Right cardiac atrium (tissue), 5 donors: ENCODE data around the gene AKNA. TPM values are rescaled to one million over a fixed set of nuclear protein-coding genes. Genes with fewer than 3 reads are reported as not detected.
A peak's percentile ranks its signal among the peaks of the same experiment; 100 is the strongest.

ENCODE experiments used
- ATAC-seq, 2 donors: fragments of 200-7000 bp; cut with Tn5 transposase; one replicate each; pipeline versions ENCODE4 v1.8.0 to v1.9.1; 2020; ENCODE audit warnings: moderate library complexity in 2 of 2, mild to moderate bottlenecking in 1 of 2
- DNase-seq, 3 donors: peaks; one replicate each; pipeline ENCODE4 v3.0.0-alpha.2; 2020
- H3K27ac ChIP-seq: one replicate; pipeline ENCODE4 v1.5.1; 2013; ENCODE audit warnings: mild to moderate bottlenecking, low read length, control low read depth, moderate library complexity
- H3K27me3 ChIP-seq: one replicate; pipeline ENCODE4 v1.6.1; 2013; ENCODE audit not compliant: control insufficient read depth, insufficient read depth
- H3K4me1 ChIP-seq: one replicate; pipeline ENCODE4 v1.6.1; 2013; ENCODE audit warnings: low read length; ENCODE audit not compliant: control insufficient read depth, insufficient read depth
- H3K4me3 ChIP-seq: one replicate; pipeline ENCODE4 v1.5.1; 2013; ENCODE audit warnings: low read length, control low read depth
- H3K9me3 ChIP-seq: one replicate; pipeline ENCODE4 v1.6.1; 2013; ENCODE audit warnings: low read length; ENCODE audit not compliant: control insufficient read depth
- WGBS: extraction: QIAGEN DNeasy Blood & Tissue Kit; methylation state at CpG from one replicate; pipeline ENCODE4 v1.1.7; 2013; 5-methylcytosine and 5-hydroxymethylcytosine counted together
- intact Hi-C, 4 donors: fragments of 100-400 bp; cut with DNase I; formaldehyde crosslinking; loops; one replicate each; pipeline versions ENCODE4 v1.11.0 to v1.14.0; 2022 to 2023
- polyA plus RNA-seq: library from polyadenylated mRNA; stranded (reverse); fragments of 200-250 nt; gene quantifications from one replicate; pipeline ENCODE4 v1.2.3, GENCODE V29; 2013
- total RNA-seq, 4 donors: library from RNA; stranded (reverse); fragmentation: NEBNext Ultra II Directional; extraction: Animal tissue kit (Norgen Biotek cat#: 25700); gene quantifications; one replicate each; pipeline ENCODE4 v1.2.1, GENCODE V29; 2021
- donor health status: healthy with polysubstance abuse.
- donor health status: DM: no; HTN: yes; CAD: no.
- donor health status: DM: no; HTN: no; CAD: no.
- donor health status: DM: no; HTN: yes; CAD: no; lungs with severe emphysema.
- donor health status: DM: yes; HTN: yes; CAD: no.

The AKNA gene
- total and polyA plus RNA-seq, 5 donors = 8.4 to 10.3 (median 8.9) TPM

DNA sequence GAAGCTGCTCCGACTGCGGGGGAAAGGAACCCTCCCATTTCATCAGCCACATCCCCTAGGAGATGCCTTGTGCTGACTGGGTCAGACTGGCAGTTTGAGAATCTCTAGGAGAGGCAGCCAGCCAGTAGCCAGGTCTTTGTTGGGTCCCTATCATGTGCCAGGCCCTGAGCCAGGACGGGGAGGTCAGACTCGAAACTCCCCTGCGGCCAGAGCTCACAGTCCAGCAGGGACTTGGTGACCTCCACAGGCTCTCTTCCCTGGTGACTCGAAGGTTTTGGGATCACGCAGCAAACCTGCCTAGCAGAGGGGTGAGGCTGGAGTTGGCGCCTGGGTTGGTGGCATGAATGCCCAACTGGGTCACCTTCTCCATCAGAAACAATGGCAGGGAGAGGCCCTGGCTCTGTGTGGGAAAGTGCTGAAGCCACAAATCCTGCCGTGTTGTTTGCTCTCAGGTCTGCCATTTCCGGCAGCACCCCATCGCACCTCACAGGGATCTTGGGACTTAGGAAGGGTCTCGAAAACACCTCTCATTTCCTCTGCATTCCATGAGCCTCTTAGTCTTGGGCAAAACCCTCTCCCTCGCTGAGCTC, 79.3 kb downstream of the AKNA start:
- Histone ChIP-seq H3K4me1 (peaks cover 2% of the 10 kb centered on the region), H3K9me3 (no peaks in the 10 kb centered on the region), H3K4me3 (no peak overlapping the region), H3K27me3 (no peaks in the 10 kb centered on the region), H3K27ac (no peak overlapping the region)
- ATAC-seq (no peak), DNase-seq (no peak)
- intact Hi-C loops = no loop called here
- 94% methylated on average over 13 of the region's 13 CpGs for WGBS

DNA sequence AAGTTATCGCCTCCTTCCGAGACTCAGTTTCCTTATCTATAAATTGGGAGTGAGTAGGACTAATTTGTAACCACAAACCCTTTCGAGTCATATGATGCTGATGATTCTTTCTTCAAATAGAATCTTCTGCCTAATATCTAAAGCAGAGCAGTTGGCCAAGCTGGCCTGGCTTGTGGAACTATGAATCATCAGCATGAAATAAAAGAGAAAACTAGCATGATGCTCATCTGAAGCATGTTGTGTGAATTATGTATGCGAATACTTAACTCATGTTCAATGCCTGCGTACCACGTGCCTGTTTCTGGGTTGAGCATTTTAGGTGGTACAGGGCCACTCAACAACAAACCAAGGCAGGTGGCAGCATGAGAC, 79.9 kb downstream of the AKNA start:
- peaks cover 2% of the 10 kb centered on the region for H3K4me1 ChIP-seq
- DNase-seq (no peak), ATAC-seq (no peak)
- H3K27ac ChIP-seq = no peak overlapping the region
- intact Hi-C loops = no loop called here
- no peaks in the 10 kb centered on the region for H3K27me3 ChIP-seq
- no peak overlapping the region for H3K4me3 ChIP-seq
- no peaks in the 10 kb centered on the region for H3K9me3 ChIP-seq
- 91% methylated on average over 6 of the region's 6 CpGs for WGBS

DNA sequence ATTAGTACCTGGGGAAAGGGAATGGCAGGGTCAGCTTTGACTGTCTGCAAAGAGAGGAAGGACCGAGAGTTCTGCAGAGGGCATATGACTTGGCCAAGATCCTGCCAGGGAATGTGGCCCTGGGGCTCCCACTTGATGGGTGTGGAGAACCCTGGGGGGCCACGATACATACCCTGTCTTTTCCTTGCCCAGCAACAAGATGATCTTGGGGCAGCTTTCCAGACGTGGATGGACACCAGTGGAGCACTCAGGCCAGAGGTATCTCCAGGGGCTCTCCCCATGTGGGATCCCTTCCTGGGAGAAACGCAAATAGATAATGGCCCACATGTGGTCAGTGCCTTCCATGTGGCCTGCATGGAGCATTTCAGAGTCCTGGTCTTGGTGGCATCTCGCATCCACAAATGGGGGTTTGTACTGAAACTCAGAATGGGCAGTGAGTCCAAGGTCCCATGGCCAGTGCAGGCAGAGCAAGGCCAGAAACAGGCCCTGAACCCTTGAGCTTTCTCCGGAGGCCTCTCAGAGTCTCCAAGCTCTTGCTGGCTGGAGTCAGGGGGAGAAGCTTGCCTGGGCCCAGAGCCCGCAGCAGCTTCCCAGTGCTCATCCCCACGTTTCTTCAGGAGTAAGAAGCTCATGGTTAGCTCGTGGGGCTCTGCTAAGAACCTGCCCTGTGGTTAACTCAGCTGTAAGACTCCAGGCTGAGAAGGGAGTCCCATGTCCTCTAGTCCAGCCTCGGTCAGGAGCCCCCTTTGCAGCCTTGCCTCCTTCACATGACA, 83.2 kb downstream of the AKNA start:
- DNase-seq = peak in 1 of 3 donors; percentile 11
- H3K27me3 ChIP-seq = no peaks in the 10 kb centered on the region
- ATAC-seq = no peak
- no peak overlapping the region for H3K4me3 ChIP-seq
- 92% methylated on average over 10 of the region's 10 CpGs for WGBS
- H3K4me1 ChIP-seq = peaks cover 2% of the 10 kb centered on the region
- H3K9me3 ChIP-seq = no peaks in the 10 kb centered on the region
- intact Hi-C loops = no loop called here
- no peak overlapping the region for H3K27ac ChIP-seq

DNA sequence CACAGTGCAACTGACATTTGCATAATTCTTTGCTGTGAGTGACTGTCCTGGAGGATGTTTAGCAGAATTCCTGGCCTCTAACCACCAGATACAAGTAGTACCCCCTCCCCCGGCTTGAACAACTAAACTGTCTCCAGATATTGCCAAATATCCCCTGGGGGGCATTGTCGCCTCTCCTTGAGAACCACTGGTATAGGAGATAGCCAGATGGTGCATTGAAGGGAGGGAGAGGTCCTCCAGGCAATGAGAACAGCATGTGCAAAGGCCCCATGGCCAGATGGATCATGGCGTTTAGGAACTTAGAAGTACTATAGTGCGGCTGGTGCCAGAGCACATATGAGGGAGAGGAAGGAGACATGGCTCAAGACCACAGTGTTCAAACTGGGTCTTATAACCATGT, 83.8 kb downstream of the AKNA start:
- H3K9me3 ChIP-seq = no peaks in the 10 kb centered on the region
- H3K4me1 ChIP-seq = peaks cover 2% of the 10 kb centered on the region
- DNase-seq = no peak
- no peak for ATAC-seq
- WGBS = 92% methylated on average over 4 of the region's 4 CpGs
- H3K27ac ChIP-seq = no peak overlapping the region
- H3K27me3 ChIP-seq = no peaks in the 10 kb centered on the region
- H3K4me3 ChIP-seq = no peak overlapping the region
- intact Hi-C loops = no loop called here

DNA sequence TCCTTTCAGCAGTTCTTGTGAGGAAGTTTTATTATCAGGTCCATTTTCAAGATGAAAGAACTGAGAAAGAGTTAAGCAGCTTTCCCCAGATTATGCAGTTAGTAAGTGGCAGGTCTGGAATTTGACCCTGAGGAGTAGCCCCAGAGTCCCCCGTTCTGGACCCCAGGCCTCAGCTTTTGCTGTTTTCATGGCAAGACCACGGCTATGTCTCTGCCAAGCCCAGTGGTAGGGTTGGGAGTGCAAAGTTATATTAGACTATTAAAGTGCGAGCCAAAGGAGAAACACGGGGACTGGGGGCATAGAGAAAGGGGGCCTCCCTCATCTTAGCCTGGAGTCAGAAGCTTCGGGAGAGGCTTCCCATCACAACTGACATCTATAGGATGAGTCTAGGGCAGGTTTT, 84.2 kb downstream of the AKNA start:
- intact Hi-C loops = no loop called here
- Histone ChIP-seq H3K27ac (no peak overlapping the region), H3K4me3 (no peak overlapping the region), H3K27me3 (no peaks in the 10 kb centered on the region), H3K4me1 (peaks cover 2% of the 10 kb centered on the region), H3K9me3 (no peaks in the 10 kb centered on the region)
- peak in 1 of 3 donors; percentile 2 for DNase-seq
- no peak for ATAC-seq
- WGBS = 82% methylated on average over 5 of the region's 5 CpGs

DNA sequence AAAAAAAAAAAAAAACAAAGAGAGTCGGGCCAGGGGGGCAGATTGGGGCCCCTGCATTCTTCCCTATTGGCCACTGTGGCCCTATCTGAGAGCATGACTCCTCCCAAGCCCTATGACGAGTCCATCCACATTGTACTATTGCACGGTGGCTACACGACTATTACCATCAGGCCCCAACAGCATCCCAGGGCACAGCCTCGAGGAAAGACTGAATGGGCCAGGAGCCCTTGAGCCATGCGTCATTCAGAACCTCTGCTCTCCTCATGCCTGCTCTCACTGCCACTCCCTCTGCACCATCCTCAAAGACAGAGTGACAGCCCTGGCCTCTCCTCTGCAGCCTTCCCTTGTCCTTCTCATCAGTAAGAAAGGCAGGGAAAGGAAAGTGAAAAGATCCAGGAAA, 85.1 kb downstream of the AKNA start:
- ATAC-seq (no peak), DNase-seq (no peak)
- Histone ChIP-seq H3K9me3 (no peaks in the 10 kb centered on the region), H3K27ac (no peak overlapping the region), H3K27me3 (no peaks in the 10 kb centered on the region), H3K4me1 (peaks cover 2% of the 10 kb centered on the region), H3K4me3 (no peak overlapping the region)
- intact Hi-C loops = no loop called here
- 61% methylated on average over 6 of the region's 6 CpGs for WGBS

DNA sequence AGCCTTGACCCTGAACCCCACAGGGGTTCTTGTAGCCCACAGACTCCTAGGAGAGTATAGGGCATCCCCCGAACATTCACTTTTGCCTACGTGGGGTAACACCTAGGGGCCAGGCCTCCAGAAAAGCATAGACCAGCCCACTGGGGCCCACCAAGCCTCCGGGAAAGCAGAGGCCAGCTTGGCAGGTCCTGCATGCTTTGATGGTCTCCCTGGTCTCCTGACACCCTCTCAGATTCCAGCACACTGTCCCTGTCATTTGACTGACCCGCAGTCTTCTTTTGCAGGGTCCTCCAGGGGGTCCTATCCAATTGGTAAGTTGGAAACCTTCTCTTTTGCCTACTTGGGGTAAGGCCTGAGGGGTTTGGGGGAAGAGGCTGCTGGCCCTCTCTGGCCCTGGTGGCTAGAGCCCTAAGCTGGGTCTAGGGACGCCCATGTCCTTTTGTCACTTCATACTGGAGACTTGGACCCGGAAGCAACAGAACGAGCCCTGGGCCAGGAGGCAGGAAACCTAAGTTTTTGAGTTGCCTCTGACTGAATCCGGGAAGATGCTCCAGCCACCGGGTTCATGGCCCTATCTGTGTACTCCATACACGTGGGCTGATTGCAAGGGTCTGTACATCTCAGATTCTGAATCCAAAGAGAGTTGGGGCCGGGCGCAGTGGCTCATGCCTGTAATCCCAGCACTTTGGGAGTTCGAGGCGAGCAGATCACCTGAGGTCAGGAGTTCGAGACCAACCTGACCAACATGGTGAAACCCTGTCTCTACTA, 85.8 kb downstream of the AKNA start:
- no peaks in the 10 kb centered on the region for H3K9me3 ChIP-seq
- 84% methylated on average over 15 of the region's 15 CpGs for WGBS
- H3K4me1 ChIP-seq = peaks cover 2% of the 10 kb centered on the region
- H3K27ac ChIP-seq = no peak overlapping the region
- intact Hi-C loops = no loop called here
- ATAC-seq (no peak), DNase-seq (no peak)
- no peaks in the 10 kb centered on the region for H3K27me3 ChIP-seq
- no peak overlapping the region for H3K4me3 ChIP-seq

DNA sequence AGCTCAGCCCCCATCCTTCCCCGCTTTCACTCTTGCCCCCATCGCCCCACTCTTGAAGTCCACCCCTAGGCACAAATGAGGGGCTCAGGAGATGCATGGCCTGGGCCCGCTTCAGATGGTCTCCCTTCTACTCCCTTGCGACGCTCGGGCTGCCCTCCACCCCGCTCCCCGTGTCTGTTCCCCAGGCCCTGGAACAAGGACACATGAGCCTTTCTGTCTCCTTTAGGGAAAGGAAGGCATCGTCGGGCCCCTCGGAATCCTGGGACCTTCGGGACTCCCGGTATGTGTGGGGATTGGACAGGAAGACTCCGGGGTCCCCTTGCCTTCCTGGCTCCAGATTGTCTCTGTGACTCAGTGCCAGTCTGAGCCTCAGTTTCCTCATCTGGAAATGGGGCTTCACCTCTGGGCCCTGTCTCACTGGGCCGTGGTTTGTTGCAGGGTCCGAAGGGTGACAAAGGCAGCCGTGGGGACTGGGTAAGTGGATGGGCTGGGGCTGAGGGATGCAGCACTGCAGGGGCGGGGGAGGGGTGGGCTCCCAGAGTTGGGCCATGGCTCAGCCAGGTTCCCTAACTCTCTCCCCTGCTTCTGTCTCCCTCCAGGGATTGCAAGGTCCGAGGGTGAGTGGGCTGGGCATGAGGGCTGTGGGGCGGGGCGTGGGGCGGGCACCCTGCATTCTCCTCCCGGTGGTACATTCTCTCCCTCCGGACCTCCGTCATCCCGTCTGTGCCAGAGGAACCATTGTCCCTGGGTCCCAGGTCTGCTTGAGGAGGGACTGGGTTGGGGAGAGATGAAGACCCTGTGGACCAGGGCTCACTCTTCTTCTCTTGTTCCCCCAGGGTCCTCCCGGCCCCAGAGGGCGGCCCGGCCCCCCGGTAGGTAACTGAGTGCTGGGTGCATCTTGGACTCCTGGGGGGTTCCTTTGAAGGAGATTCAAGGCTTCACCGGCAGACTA, 86.7 kb downstream of the AKNA start:
- H3K9me3 ChIP-seq = no peaks in the 10 kb centered on the region
- intact Hi-C loops = no loop called here
- H3K27ac ChIP-seq = no peak overlapping the region
- H3K4me1 ChIP-seq = peaks cover 2% of the 10 kb centered on the region
- H3K27me3 ChIP-seq = no peaks in the 10 kb centered on the region
- 92% methylated on average over 31 of the region's 31 CpGs for WGBS
- H3K4me3 ChIP-seq = no peak overlapping the region
- ATAC-seq (no peak), DNase-seq (peak in 1 of 3 donors; percentile 4)

DNA sequence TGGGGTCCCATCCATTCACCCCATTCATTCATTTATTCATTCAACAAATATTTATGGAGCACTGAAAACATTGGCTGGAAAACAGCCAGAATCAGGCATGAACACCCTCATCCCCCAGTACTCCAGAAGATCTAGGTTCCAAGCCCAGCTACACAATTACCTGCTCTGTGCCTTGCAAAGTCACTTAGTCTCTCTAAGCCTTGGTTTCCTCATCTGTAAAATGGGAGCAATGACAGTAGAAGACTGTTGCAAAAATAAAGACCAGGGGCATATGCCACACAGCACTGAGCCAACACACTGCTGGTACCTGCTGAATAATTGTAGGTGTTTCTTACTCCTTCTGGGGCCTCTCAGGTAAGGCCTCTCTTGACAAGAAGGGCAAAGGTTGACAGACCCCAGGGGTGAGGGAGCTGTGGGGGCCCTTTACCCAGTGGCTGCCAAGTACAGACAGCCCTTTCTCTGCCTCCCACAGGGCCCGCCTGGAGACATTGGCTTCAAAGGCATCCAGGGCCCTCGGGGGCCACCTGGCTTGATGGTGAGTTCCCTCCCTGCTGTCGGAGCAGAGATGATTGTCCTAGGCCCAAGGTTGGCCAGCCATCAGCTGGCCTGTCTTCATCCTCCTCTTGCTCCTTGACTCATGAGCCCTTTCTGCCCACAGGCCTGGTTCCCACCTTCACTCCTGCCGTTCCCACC, 87.5 kb downstream of the AKNA start:
- H3K9me3 ChIP-seq = no peaks in the 10 kb centered on the region
- intact Hi-C loops = no loop called here
- no peak overlapping the region for H3K4me3 ChIP-seq
- peak in 1 of 3 donors; percentile 2 for DNase-seq
- ATAC-seq = no peak
- no peaks in the 10 kb centered on the region for H3K4me1 ChIP-seq
- H3K27ac ChIP-seq = no peak overlapping the region
- WGBS = 96% methylated on average over 4 of the region's 4 CpGs
- H3K27me3 ChIP-seq = no peaks in the 10 kb centered on the region
